ENCODE results near the gene TAC3.
"Not testable (repeated sequence)": the region's sequence is repeated elsewhere in the genome, so short reads cannot be mapped to it uniquely, and the experiment has no call there.

DNA sequence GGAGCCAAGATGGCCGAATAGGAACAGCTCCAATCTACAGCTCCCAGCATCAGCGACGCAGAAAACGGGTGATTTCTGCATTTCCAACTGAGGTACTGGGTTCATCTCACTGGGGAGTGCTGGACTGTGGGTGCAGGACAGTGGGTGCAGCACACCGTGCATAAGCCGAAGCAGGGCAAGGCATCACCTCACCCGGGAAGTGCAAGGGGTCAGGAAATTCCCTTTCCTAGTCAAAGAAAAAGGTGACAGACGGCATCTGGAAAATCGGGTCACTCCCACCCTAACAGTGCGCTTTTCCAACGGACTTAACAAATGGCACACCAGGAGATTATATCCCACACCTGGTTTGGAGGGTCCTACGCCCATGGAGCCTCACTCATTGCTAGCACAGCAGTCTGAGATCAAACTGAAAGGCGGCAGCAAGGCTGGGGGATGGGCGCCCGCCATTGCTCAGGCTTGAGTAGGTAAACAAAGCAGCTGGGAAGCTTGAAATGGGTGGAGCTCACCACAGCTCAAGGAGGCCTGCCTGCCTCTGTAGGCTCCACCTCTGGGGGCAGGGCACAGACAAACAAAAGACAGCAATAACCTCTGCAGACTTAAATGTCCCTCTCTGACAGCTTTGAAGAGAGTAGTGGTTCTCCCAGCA, 50.2 kb downstream of the TAC3 start:
- not testable (repeated sequence) for TF ChIP-seq POLR2AphosphoS5, POLR2A (IDR thresholded peaks at IDR 0.05)
- TF ChIP-seq, protein P1, sequence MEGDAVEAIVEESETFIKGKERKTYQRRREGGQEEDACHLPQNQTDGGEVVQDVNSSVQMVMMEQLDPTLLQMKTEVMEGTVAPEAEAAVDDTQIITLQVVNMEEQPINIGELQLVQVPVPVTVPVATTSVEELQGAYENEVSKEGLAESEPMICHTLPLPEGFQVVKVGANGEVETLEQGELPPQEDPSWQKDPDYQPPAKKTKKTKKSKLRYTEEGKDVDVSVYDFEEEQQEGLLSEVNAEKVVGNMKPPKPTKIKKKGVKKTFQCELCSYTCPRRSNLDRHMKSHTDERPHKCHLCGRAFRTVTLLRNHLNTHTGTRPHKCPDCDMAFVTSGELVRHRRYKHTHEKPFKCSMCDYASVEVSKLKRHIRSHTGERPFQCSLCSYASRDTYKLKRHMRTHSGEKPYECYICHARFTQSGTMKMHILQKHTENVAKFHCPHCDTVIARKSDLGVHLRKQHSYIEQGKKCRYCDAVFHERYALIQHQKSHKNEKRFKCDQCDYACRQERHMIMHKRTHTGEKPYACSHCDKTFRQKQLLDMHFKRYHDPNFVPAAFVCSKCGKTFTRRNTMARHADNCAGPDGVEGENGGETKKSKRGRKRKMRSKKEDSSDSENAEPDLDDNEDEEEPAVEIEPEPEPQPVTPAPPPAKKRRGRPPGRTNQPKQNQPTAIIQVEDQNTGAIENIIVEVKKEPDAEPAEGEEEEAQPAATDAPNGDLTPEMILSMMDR (IDR thresholded peaks at IDR 0.05): not testable (repeated sequence)

All from prostate gland (tissue), 2 donors.